ENCODE results near the gene EPHA7.

Gene EPHA7

DNA sequence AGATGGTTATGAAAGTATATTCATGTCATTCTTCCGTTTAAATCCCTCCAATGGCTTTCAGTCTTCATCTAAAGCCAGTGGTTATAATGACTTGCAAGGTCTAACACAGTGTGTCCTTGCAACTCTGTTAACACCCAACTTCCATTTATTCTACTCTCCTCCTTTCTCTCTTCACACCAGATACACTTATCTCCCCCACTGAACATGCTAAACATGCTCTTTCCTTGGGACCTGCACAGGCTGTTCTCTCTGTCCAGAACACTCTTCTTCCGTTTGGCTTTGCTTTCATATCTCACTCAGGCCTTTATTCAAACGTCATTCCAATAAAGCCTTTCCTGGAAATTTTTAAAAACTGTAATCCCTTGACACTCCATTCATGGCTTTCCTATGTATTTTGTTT is 91.5 kb downstream of the EPHA7 start:
- no peaks in the 10 kb centered on the region; the same call in 1 of the 2 replicates for H3K36me3 ChIP-seq (ENCODE audit: insufficient read depth, low read length)
- H3K27ac ChIP-seq = no peak overlapping the region
- DNase-seq (ENCODE audit: low read depth, low spot score) = no peak
- no peak for TF ChIP-seq FOXP2 (optimal IDR thresholded peaks at IDR 0.05; ENCODE audit: control extremely low read depth, extremely low read length, insufficient read depth)
- no peak for TF ChIP-seq EZH2 (IDR thresholded peaks at IDR 0.05)
- TF ChIP-seq POLR2AphosphoS5 (IDR thresholded peaks at IDR 0.05; ENCODE audit: borderline replicate concordance, low read depth, low read length) = no peak
- no peak overlapping the region for H3K4me3 ChIP-seq
- H3K9ac ChIP-seq (ENCODE audit: insufficient read length) = no peak overlapping the region
- no peaks in the 10 kb centered on the region for H3K9me3 ChIP-seq (ENCODE audit: low read depth, low read length)

- TF ChIP-seq POLR2AphosphoS5 (IDR thresholded peaks at IDR 0.05; ENCODE audit: borderline replicate concordance, low read depth, low read length) = no peak
- Histone ChIP-seq H3K27ac (no peak overlapping the region), H3K9ac (ENCODE audit: insufficient read length) (no peak overlapping the region), H3K9me3 (ENCODE audit: low read depth, low read length) (no peaks in the 10 kb centered on the region), H3K4me3 (no peak overlapping the region), H3K36me3 (ENCODE audit: insufficient read depth, low read length) (no peaks in the 10 kb centered on the region)
- DNase-seq (ENCODE audit: low read depth, low spot score) = no peak
Observed at GRCh38 chr6:93325761-93326160, 93.6 kb downstream of the EPHA7 start.

GRCh38 chr6:93323630-93324029 is 95.7 kb downstream of the EPHA7 start:
- H3K9me3 ChIP-seq (ENCODE audit: low read depth, low read length) = no peaks in the 10 kb centered on the region
- DNase-seq (ENCODE audit: low read depth, low spot score) = no peak
- TF ChIP-seq EZH2 (IDR thresholded peaks at IDR 0.05) (no peak), FOXP2 (optimal IDR thresholded peaks at IDR 0.05; ENCODE audit: control extremely low read depth, extremely low read length, insufficient read depth) (no peak), POLR2AphosphoS5 (IDR thresholded peaks at IDR 0.05; ENCODE audit: borderline replicate concordance, low read depth, low read length) (no peak)
- H3K4me3 ChIP-seq = no peak overlapping the region
- H3K36me3 ChIP-seq (ENCODE audit: insufficient read depth, low read length) = no peaks in the 10 kb centered on the region
- H3K27ac ChIP-seq = no peak overlapping the region
- H3K9ac ChIP-seq (ENCODE audit: insufficient read length) = no peak overlapping the region

DNA sequence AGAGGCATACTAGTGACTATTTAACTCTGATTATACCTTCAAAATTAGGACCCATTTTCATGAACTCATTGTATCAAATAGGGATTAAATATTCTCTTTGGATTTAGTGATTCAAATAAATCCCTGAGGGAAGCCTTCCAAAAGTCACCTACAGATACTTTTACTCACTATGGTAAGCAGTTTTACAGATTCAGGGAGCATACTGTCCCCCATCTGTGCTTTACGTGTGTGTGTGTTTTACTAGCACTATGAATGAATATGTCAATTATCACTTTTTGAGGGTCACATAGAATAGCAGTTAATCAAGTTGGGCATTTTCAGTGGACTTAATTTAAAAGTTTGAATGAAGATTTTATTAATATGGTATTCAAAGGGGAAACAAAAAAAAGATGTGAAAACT is 96.7 kb downstream of the EPHA7 start:
- Histone ChIP-seq H3K9ac (ENCODE audit: insufficient read length) (no peak overlapping the region), H3K36me3 (ENCODE audit: insufficient read depth, low read length) (no peaks in the 10 kb centered on the region), H3K9me3 (ENCODE audit: low read depth, low read length) (no peaks in the 10 kb centered on the region), H3K27ac (no peak overlapping the region), H3K4me3 (no peak overlapping the region)
- no peak for DNase-seq (ENCODE audit: low read depth, low spot score)
- TF ChIP-seq FOXP2 (optimal IDR thresholded peaks at IDR 0.05; ENCODE audit: control extremely low read depth, extremely low read length, insufficient read depth) (no peak), EZH2 (IDR thresholded peaks at IDR 0.05) (no peak), POLR2AphosphoS5 (IDR thresholded peaks at IDR 0.05; ENCODE audit: borderline replicate concordance, low read depth, low read length) (no peak)

DNA sequence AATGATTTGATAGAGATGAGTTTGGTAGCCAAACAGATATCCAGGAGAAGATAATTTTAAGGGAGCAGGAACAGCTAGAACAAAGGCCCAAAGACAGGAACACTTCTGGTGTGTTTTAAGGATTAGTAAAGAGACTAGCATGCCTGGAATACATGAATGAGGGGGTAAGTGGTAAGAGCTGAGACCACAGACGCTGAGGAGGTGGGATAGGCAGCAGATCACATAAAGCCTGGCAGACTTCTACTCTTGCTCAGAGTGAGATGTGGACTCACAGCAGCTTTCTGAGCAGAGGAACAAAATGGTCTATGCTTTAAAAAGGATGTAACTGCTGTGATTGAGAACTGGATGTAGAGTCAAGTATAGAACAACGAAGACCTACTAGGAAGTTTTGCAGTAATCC is 100.1 kb downstream of the EPHA7 start:
- H3K9ac ChIP-seq (ENCODE audit: insufficient read length) = no peak overlapping the region
- no peak overlapping the region for H3K27ac ChIP-seq
- H3K36me3 ChIP-seq (ENCODE audit: insufficient read depth, low read length) = no peaks in the 10 kb centered on the region
- TF ChIP-seq POLR2AphosphoS5 (IDR thresholded peaks at IDR 0.05; ENCODE audit: borderline replicate concordance, low read depth, low read length) (no peak), EZH2 (IDR thresholded peaks at IDR 0.05) (no peak), FOXP2 (optimal IDR thresholded peaks at IDR 0.05; ENCODE audit: control extremely low read depth, extremely low read length, insufficient read depth) (no peak)
- H3K4me3 ChIP-seq = no peak overlapping the region
- no peaks in the 10 kb centered on the region for H3K9me3 ChIP-seq (ENCODE audit: low read depth, low read length)
- DNase-seq (ENCODE audit: low read depth, low spot score) = no peak

GRCh38 chr6:93318121-93318520 is 101.2 kb downstream of the EPHA7 start:
- no peaks in the 10 kb centered on the region for H3K36me3 ChIP-seq (ENCODE audit: insufficient read depth, low read length)
- no peaks in the 10 kb centered on the region for H3K9me3 ChIP-seq (ENCODE audit: low read depth, low read length)
- TF ChIP-seq POLR2AphosphoS5 (IDR thresholded peaks at IDR 0.05; ENCODE audit: borderline replicate concordance, low read depth, low read length) (no peak), FOXP2 (optimal IDR thresholded peaks at IDR 0.05; ENCODE audit: control extremely low read depth, extremely low read length, insufficient read depth) (no peak), EZH2 (IDR thresholded peaks at IDR 0.05) (no peak)
- no peak overlapping the region for H3K9ac ChIP-seq (ENCODE audit: insufficient read length)
- no peak overlapping the region for H3K4me3 ChIP-seq
- DNase-seq (ENCODE audit: low read depth, low spot score) = no peak
- H3K27ac ChIP-seq = no peak overlapping the region

DNA sequence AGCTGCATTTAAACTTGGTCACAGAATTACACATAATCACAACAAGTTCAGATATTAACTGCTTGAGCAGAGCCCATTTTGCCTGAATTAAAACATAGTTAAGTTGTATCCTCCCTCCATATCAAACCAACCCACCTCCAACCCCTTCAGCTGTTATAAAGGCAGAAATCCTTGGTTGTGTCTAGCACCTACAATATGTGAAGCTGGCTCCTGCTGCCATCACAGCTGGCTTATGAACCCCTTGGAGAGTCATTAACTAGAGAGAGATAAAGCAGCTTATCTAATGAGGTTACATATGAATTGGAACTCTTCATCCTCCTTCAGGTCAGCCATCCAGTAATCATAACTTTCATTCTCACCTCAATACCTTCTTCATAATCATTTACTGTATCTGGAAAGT is 101.8 kb downstream of the EPHA7 start:
- no peak for DNase-seq (ENCODE audit: low read depth, low spot score)

GRCh38 chr6:93307505-93308409 is 111.6 kb downstream of the EPHA7 start:
- DNase-seq (ENCODE audit: low read depth, low spot score) = no peak

More for the DNA sequence above, 101.8 kb downstream of the EPHA7 start:
- H3K36me3 ChIP-seq (ENCODE audit: insufficient read depth, low read length) = no peaks in the 10 kb centered on the region
- no peaks in the 10 kb centered on the region for H3K9me3 ChIP-seq (ENCODE audit: low read depth, low read length)
- no peak overlapping the region for H3K9ac ChIP-seq (ENCODE audit: insufficient read length)
- no peak overlapping the region for H3K27ac ChIP-seq
- TF ChIP-seq POLR2AphosphoS5 (IDR thresholded peaks at IDR 0.05; ENCODE audit: borderline replicate concordance, low read depth, low read length) (no peak), FOXP2 (optimal IDR thresholded peaks at IDR 0.05; ENCODE audit: control extremely low read depth, extremely low read length, insufficient read depth) (no peak), EZH2 (IDR thresholded peaks at IDR 0.05) (no peak)
- no peak overlapping the region for H3K4me3 ChIP-seq

More at GRCh38 chr6:93307505-93308409, 111.6 kb downstream of the EPHA7 start:
- H3K9me3 ChIP-seq (ENCODE audit: low read depth, low read length) = no peaks in the 10 kb centered on the region
- no peak overlapping the region for H3K9ac ChIP-seq (ENCODE audit: insufficient read length)
- H3K4me3 ChIP-seq = no peak overlapping the region
- no peaks in the 10 kb centered on the region for H3K36me3 ChIP-seq (ENCODE audit: insufficient read depth, low read length)
- no peak overlapping the region for H3K27ac ChIP-seq
- TF ChIP-seq FOXP2 (optimal IDR thresholded peaks at IDR 0.05; ENCODE audit: control extremely low read depth, extremely low read length, insufficient read depth) = no peak
- TF ChIP-seq EZH2 (IDR thresholded peaks at IDR 0.05) = no peak
- TF ChIP-seq POLR2AphosphoS5 (IDR thresholded peaks at IDR 0.05; ENCODE audit: borderline replicate concordance, low read depth, low read length) = no peak
